Measurements from ENCODE around the gene NLRP13.

NLRP13 gene, protein sequence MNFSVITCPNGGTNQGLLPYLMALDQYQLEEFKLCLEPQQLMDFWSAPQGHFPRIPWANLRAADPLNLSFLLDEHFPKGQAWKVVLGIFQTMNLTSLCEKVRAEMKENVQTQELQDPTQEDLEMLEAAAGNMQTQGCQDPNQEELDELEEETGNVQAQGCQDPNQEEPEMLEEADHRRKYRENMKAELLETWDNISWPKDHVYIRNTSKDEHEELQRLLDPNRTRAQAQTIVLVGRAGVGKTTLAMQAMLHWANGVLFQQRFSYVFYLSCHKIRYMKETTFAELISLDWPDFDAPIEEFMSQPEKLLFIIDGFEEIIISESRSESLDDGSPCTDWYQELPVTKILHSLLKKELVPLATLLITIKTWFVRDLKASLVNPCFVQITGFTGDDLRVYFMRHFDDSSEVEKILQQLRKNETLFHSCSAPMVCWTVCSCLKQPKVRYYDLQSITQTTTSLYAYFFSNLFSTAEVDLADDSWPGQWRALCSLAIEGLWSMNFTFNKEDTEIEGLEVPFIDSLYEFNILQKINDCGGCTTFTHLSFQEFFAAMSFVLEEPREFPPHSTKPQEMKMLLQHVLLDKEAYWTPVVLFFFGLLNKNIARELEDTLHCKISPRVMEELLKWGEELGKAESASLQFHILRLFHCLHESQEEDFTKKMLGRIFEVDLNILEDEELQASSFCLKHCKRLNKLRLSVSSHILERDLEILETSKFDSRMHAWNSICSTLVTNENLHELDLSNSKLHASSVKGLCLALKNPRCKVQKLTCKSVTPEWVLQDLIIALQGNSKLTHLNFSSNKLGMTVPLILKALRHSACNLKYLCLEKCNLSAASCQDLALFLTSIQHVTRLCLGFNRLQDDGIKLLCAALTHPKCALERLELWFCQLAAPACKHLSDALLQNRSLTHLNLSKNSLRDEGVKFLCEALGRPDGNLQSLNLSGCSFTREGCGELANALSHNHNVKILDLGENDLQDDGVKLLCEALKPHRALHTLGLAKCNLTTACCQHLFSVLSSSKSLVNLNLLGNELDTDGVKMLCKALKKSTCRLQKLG

DNA sequence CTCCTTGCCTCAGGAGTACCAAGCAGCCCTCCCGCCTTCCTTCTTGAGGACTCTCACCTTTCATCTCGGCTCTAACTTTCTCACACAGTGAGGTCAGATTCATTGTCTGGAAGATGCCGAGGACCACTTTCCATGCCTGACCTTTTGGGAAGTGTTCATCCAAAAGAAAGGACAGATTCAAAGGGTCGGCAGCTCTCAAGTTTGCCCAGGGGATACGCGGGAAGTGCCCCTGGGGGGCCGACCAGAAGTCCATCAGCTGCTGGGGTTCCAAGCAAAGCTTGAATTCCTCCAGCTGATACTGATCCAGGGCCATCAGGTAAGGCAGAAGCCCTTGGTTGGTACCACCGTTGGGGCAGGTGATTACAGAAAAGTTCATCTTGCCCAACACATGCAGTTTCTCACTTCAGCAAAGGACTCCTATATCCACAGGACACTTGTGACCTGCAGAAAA, at the start of gene NLRP13:
Gene NLRP13, minus strand, starts transcription at position 401 of the 451 bp plus-strand sequence. Its CDS starts 25 bp downstream, at position 376.
- TF ChIP-seq, protein P1, sequence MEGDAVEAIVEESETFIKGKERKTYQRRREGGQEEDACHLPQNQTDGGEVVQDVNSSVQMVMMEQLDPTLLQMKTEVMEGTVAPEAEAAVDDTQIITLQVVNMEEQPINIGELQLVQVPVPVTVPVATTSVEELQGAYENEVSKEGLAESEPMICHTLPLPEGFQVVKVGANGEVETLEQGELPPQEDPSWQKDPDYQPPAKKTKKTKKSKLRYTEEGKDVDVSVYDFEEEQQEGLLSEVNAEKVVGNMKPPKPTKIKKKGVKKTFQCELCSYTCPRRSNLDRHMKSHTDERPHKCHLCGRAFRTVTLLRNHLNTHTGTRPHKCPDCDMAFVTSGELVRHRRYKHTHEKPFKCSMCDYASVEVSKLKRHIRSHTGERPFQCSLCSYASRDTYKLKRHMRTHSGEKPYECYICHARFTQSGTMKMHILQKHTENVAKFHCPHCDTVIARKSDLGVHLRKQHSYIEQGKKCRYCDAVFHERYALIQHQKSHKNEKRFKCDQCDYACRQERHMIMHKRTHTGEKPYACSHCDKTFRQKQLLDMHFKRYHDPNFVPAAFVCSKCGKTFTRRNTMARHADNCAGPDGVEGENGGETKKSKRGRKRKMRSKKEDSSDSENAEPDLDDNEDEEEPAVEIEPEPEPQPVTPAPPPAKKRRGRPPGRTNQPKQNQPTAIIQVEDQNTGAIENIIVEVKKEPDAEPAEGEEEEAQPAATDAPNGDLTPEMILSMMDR (IDR thresholded peaks at IDR 0.05; ENCODE audit: insufficient read depth, low read depth, low read length, missing control alignments): no peak
- DNase-seq (ENCODE audit: low read depth): no peak
- H3K4me3 ChIP-seq (ENCODE audit: low read length): no peak within 1 kb of the TSS

DNA sequence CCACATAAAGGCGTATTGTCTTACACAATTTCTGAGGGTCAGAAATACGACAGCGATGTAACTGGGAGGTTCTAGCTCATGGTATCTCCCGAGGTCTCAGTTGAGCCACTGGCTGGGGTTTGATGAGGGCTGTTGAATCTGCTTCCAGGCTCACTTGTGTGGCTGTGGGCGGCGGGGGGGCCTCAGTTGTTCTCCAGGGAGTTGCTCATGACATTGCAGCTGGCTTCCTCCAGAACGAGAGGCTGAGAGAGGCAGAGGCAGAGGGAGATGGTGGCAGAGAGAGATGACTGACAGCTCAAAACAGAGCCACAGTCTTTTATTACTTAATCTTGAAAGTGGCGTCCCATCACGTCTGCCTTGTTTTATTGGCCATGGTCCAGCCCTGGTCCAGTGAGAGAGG, 48.3 kb upstream of the NLRP13 start:
- DNase-seq (ENCODE audit: low read depth): no peak
- H3K4me3 ChIP-seq (ENCODE audit: low read length): no peak overlapping the region
- TF ChIP-seq, protein P1 (IDR thresholded peaks at IDR 0.05; ENCODE audit: insufficient read depth, low read depth, low read length, missing control alignments): no peak

DNA sequence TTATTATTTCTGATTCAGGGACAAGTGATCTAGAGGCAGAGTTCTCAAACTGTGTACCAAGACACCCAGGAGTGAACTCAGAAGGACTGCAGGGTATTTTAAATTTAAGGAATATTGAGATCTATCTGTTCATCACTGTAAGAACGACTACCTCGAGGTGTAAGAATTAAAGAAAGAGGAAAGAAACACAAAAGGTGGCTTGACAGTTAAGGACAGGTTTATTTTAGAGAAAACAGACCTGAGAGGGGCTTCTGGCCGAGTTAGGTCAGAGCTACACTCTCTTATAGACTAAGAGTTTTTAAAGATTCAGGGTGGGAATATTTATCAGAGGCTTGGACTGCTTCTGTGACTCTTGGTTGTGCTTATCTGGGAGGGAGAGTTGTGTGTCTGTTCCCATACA, 41.8 kb upstream of the NLRP13 start:
- TF ChIP-seq, protein P1 (IDR thresholded peaks at IDR 0.05; ENCODE audit: insufficient read depth, low read depth, low read length, missing control alignments): no peak

DNA sequence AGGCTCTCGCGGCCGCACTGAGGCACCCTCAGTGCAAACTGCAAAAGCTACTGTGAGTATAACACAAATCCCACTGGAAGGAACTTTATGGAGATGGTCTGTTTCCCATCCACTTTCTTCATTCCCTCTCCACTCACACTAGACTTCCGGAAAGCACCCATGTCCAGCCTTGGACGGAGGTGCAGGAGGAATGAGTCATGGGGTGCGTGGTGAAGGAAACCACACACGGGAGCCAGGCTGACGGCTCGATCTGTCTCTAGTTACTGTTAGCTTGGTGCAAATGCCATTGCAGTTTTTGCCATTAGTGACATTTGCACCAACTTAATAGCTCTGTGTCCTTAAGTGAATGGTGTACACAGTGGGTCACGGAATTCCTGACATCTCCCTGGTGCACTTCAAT, 30.1 kb upstream of the NLRP13 start:
- no peak for DNase-seq (ENCODE audit: low read depth)
- TF ChIP-seq, protein P1 (IDR thresholded peaks at IDR 0.05; ENCODE audit: insufficient read depth, low read depth, low read length, missing control alignments): no peak
- no peak overlapping the region for H3K4me3 ChIP-seq (ENCODE audit: low read length)

More for the DNA sequence above, 41.8 kb upstream of the NLRP13 start:
- no peak for DNase-seq (ENCODE audit: low read depth)
- H3K4me3 ChIP-seq (ENCODE audit: low read length): no peak overlapping the region

DNA sequence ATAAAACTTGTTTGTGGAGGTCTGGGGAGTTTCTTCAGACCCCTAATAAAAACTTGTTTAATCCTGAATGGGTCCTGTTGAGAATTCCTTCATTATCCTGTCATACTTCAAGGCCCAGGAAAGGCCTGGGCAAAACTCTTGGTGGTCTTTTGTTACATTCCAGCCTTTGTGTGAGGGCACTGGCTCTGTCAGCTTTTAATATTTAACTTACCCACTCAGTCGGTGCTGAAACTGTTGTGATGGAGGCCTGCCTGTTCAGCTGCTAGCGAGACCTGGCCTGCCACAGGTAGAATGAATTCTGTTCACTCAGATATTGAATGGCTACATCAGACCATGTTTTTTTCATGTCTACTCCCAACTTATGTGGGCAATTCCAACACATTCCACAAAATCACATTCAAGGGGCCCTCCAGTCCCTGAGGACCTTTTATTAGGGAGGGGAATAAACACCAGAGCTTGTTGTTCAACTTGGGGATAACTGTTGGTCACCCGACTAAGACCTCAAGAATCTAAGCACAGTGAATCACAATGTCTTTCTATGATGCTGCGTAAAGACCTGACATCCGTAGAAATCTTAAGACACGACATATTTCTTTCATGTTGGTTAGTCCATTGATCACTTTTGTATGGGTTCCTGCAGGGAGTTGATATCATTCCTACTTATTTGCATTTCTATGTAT, 28.0 kb upstream of the NLRP13 start:
- TF ChIP-seq, protein P1 (IDR thresholded peaks at IDR 0.05; ENCODE audit: insufficient read depth, low read depth, low read length, missing control alignments): no peak
- no peak for DNase-seq (ENCODE audit: low read depth)
- H3K4me3 ChIP-seq (ENCODE audit: low read length): no peak overlapping the region

DNA sequence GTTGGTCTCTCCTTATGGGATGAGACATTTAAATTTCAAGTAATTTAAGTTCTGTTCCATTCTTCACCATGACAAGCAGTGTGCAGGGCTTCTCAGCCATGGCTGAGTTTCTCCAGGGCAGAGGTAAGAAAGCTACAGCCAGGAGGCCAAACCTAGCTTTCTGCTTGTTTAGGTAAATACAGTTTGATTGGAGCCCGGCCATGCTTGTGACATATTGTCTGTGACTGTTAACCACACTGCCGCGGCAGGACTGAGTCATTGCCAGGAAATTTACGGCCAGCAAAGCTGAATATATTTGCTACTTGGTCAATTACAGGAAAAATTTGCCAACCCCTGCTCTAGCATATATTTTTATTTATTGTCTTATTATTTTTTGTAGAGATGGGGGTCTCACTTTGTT, 26.2 kb upstream of the NLRP13 start:
- no peak overlapping the region for H3K4me3 ChIP-seq (ENCODE audit: low read length)
- TF ChIP-seq, protein P1 (IDR thresholded peaks at IDR 0.05; ENCODE audit: insufficient read depth, low read depth, low read length, missing control alignments): no peak
- no peak for DNase-seq (ENCODE audit: low read depth)

All from epithelial cell of esophagus (primary cell).